ENCODE results near the gene SCGB3A1.

The SCGB3A1 gene

DNA sequence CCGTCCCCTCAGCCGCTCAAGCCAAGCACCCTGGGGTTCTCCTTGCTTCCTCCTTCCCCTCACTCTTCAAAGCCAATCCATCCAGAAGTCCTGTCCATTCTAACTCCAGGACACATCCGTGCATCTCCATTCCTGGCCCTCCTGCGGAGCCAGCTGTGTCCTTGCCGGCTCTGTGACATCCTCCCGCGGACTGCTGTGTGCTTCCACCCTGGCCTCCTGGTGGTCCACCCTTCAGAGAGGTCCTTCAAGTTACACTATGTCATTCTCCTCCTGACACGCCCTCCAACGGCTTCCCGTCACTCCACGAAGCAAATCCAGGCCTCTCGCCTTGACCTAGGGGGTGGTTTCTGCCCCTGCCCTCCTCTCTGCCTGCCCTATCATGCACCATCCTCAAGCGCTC, 13.0 kb upstream of the SCGB3A1 start:
- DNase-seq (ENCODE audit: low spot score) = no peak

DNA sequence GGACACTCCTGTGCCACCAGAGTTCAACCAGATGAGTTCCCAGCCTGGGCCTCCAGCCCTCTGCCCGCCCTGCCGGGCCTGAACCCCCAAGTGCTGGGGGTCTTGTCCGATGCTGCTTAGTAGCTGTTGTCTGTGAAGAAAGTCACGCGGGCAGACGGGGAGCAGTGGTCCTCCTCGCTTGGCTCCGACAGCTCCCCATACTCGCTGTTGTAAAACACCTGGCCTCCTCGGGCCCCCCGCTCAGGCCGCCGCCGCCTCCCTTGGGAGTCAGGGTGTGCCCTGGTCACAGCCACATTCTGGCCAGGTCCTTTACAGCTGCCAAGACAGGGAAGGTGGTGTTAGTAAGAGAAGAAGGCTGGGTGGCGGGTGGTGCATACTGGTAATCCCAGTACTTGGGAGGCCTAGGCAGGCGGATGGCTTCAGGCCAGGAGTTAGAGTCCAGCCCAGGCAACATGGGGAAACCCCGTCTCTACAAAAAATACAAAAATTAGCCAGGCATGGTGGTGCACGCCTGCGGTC, 11.8 kb upstream of the SCGB3A1 start:
- no peak for DNase-seq (ENCODE audit: low spot score)

DNA sequence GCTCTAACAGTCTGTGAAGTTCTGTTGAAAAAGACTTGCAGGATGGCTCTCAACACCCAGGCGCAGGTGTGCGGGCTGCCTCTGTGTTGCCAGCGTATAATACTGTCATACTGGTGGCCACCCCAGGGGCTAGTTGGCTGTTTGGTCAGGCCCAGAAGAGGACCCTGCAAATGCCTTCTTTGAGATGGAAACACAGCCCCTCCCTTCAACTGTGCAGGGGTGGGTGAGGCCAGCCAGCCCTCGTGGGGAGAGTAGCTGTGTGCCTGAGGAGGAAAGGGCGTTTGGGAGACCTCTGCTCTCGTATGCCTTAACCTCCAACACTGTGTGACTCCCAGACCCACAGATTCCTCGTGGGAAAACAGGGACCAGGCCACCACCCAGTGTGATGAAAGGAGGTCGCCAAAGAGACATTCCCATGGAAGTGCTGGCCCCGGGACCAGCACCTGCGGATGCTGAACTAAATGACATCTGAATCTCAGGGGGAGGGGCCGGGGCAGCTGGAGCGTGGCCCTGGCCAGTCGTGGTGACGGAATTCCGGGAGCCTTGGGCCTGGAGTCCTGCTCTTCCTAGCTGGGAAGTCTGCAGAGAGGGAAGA, 11.3 kb upstream of the SCGB3A1 start:
- no peak for DNase-seq (ENCODE audit: low spot score)

DNA sequence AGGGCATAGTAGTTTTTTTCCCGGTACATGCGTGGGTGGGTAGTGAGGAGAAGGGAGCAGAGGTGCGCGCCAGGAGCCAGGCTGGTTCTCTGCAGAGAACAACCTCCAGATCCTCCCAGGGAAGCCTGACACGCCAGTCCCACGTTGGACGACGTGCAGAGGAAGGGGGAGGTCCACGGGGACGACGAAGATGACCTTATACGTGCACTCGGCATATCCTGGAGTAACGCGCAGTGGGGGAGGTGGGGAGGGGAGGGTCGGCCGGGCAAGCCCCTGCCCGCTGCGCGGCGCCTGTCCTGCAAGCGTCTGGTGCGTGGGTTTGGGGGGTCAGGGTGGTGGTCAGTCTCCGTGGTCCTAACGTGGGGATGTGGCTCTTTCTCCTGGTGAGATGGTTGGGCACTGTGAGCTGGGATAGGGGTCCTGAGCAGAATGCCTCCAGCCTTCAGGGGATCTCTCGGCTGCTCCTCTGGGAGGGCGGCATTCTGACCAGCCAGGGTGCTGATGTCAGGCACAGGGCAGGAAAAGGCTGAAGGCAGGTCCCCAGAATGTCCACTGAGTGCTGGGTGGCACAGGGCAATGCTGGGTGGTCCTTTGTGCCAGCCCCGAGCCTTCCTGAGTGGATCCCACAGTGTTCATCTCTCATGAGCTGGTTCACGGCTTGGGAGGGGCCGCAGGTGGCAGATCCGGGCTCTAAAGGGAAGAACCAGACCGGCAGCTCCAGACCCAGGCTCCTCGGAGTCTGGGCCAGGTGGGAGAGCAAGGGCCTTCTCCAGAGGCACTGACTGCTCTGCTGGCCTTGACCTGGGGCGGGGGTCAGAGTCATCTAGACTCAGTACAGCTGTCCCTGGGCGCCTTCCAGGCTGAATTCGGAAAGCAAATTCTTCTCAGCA, 10.5 kb upstream of the SCGB3A1 start:
- peak; percentile 9 for DNase-seq (ENCODE audit: low spot score)

DNA sequence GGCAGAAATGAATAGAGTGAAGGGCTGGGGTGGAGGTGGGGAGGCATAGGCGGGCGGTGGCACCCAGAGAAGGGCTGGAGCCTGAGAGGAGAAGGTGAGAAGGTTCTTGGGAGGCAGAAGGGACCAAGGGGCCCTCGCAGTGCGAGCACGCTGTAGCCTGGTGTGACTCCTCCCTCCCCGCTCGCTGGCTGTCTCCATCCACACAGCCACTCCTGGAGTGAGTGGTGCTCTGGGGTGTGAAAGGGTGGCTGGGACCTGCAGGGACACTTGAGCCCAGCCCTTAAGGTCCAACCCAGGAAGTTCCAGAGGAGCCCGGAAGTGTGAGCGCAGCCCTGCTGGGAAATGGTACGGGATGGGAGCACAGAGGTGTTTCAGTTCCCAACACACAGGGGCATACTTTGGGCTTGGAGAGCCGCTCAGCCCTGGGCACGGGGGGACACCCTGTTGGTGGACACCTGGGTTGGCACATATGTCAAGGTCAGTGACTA, 9.3 kb upstream of the SCGB3A1 start:
- peak; percentile 5 for DNase-seq (ENCODE audit: low spot score)

DNA sequence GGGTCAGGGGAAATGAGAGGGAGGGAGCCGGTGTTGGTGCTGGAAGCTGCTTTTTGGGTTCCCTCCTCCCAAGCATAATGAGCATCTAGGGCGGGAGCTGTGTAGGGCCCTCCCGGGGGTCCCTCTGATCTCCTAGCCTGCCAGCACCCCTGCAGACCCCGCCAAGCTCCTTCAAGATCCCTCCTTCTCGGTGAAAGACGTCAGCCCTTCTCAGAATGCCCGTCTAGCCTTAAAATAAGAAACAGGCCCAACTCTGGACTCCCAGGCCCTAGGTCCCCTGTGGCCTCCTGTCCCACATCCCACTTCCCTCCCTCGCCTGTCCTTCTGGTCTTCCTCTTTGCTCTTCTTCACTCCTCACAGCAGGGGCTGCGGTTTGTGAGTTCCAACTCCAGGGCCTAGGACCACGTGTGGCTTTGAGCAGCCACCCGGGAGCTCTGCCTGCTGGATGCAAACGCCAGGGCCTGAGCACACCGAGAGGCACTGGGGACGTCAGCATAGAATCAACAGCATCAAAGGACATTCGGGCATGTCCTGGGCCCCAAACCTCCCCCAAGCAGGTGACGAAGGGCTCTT, 8.8 kb upstream of the SCGB3A1 start:
- peak; percentile 10 for DNase-seq (ENCODE audit: low spot score)

DNA sequence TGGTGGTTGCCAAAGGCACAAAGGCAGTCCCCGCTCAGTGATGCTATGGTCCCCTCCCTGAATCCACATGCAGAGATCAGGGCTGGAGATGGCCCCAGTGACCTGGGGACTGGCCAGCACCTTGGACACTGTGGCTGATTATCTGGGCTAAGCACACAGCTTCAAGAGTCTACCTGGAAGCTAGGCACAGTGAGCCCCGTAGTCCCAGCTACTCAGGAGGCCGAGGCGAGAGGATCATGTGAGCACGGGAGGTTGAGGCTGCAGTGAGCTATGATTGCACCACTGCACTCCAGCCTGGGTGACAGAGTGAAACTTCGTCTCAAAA, 8.3 kb upstream of the SCGB3A1 start:
- DNase-seq (ENCODE audit: low spot score) = peak; percentile 5

DNA sequence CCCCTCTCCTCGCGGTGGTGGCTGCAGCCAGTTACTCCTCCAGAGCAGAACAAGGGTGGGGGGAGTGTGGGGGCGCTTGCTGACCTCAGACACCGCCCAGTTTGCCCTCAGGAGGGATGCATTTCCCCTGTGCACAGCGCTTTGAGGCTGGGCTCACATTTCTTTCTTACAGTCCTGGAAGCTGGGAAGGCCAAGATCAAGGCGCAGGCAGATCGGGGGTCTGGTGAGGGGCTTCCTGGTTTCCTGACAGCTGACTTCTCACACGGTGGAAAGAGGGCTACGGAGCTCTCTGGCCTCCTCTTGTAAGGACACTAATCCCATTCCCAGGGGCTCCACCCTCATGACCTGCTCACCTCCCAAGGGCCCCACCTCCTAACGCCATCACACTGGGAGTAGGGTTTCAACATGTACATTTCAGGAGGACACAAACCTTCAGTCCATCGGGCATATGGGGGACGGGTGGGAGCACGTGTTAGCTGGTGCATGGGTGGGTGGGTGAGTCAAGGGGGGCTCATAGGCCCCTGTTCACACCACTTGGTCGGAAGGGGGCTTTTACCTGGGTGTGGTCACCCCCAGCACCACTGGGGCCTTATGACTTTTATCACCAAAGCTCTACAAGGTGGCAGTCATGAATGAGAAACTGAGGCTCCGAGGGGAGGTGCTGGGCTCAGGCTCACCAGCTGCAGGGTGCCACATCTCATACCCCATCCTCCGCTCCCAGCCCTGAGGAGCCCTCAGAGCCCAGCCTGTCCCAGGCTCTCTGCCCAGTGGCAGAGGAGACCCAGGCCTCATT, 7.7 kb upstream of the SCGB3A1 start:
- no peak for DNase-seq (ENCODE audit: low spot score)

DNA sequence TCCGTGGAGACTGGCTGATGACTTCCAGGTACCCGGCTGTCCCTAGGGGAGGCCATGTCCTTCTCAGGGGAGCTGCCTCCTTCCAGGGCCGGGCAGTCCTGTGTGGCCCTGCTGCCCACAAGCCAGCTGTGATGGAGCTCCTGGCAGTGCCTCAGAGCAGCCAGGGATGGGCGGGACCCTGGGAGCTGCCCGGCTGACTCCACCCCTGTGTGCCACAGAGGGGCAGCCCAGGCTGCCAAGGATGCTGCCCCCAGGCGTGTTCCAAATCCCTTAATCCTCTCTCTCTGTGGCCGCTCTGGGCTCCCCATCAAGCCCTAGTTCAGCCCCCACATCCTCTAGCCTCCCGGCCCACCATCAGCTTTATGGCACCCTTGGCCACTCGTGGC, 7.0 kb upstream of the SCGB3A1 start:
- DNase-seq (ENCODE audit: low spot score) = peak; percentile 5

DNA sequence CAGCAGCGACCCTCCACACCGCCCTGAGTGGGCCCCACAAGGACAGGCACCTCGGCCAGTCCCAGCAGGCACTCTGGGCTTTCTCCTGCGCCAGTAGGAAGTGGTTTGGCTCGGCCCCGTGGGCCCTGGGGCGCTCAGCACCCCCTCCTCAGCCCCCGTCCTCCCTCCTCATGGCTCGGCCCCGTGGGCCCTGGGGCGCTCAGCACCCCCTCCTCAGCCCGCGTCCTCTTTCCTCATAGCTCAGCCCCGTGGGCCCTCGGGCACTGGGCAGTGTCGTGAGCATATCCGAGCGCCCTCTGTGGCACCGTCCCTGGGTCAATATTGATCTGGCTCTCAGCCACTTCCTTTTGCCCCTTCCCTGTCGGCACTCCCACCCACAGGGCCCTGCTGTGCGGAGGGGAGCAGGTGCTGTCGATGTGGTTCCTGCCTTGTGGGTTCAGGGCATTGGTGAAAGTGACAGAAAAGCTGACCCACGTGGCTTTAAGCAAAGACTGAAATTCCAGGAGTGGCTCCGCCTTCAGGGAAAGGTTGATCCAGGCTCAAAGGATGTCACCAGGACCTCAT, 5.5 kb upstream of the SCGB3A1 start:
- DNase-seq (ENCODE audit: low spot score) = no peak

DNA sequence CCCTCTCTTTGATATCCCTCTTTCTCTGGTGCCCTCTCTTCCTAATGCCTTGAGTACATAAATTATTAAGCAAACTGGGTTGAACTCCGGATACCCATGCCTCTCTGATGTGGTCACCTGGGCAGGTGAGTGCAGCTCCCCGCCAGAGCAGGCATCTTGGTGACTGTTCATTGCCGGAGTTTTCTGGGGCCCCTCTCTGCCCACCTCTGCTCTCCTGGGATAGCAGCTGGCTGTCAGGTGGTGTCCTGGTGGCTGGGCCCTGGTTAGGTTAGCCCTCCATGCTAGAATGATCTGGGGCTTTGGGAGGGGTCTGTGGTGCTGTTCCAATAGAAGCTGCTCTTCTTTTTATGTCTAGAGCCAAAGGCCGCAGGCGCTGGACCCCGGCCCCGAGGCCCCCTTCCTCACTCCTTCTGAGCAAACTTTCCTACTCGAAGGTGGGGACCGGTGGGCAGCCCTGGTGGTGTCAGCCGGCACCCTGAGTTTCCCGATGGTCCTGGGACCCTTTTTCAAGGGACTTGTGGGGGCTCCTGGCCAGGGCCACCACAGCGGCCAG, 4.9 kb upstream of the SCGB3A1 start:
- DNase-seq (ENCODE audit: low spot score) = no peak

DNA sequence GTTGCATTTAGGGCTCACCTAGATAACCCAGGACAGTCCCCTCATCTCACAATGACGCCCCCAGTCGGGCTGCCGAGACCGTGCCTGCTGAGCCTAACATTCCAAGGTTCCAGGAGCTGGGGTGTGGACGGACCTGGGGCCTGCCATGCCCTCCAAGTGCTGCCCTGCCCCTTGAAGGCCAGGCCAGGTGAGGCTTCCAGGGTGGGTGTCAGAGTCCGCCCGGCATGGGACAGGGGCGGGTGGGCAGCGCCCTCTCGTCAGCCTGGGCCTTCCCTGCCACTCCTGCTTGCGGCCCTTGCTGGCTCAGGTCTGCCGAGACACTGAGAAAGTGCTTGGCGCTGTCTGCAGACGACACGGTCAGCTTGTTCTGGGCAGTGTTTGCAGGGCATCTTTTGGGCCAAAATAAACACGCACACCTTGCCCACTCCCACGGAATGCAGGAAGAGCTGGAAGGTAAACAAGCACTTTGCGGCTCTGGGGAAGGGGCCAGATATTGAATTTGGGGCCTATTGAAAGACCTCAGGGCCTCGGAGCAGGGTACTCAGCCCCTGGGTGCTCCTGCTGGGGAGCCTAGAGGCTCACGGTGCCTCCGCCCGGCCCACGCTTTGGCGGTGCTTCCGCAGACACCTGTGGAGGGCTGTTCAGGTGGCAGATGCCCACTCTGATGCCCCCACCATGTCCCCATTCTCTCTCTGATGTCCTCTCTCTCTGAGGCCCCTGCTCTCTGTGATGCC, 4.2 kb upstream of the SCGB3A1 start:
- peak; percentile 5 for DNase-seq (ENCODE audit: low spot score)

DNA sequence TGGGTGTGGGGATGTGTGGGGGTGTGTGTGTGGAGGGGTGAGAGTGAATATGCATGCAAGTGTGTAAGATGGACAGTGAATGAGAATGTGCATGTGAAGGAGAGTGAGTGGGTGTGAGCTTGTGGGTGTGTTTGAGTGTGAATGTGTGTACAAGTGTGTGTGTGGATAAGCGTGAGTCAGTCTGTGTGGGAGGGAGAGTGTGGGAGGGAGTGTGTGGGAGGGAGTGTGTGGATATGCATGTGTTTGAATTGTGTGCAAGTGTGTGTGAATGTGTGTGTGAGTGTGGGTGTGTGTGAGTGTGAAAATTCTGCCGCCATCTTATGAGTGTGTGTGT, 3.7 kb upstream of the SCGB3A1 start:
- no peak for DNase-seq (ENCODE audit: low spot score)

DNA sequence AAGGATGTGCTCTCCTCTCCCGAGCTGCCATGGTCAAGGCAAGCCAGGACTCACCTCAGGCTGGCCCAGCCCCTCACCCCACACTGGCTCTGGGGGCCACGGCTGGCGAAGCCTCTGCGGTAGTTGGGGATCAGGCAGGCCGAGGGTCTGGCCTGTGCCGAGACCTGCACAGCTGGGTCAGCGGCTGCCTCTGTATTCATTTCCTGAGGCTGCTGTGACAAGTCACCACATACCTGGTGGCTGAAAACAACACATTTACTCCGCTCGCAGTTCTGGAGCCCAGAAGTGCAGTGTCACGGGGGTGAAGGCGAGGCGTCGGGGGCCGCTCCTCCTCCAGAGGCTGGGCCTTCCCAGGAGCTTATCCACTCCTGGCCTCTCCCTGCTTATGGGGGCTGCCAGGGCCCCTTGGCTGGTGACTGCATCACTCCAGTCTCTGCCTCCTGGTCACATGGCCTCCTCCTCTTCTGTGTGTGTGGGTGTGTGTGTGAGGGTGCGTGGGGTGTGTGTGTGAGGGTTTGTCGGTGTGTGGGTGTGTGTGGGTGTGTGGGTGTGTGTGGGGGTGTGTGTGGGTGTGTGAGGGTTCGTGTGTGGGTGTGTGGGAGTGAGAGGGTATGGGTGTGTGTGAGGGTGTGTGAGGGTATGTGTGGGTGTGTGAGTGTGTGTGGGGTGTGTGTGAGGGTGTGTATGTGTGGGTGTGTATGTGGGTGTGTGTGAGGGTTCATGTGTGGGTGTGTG, 3.2 kb upstream of the SCGB3A1 start:
- no peak for DNase-seq (ENCODE audit: low spot score)

DNA sequence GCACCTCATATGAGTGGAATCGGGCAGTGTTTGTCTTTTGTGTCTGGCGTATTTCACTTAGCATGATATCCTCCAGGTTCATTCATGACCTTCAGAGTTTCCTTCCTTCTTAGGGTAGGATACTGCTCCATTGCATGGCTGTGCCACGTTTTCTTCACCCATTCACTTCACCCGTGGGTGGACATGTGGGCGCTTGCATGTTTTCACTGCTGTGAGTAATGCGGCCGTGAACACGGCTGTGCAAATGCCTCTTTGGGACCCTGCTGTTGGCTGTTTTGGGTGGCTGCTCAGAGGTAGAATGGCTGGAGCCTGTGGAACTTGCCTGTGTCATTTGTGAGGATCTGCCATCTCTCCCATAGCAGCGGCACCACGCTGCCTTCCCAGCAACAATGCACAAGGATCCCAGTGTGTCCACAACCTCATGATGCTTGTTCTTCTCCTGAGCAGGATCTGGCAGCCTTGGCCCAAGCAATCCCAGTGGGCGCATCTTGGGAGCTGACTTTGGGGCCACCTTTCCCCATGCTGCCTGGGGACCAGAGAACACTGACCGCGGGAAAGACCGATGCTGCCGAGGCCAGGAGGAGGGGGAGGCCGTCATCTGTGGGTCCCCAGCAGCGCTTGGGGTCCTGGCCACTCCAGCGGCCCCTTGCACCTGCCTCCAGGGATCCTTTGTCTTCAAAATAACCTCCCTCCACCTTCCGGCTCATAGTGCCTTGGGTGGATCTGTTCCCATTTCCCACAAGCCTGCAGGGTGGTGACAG, 2.3 kb upstream of the SCGB3A1 start:
- DNase-seq (ENCODE audit: low spot score) = no peak

DNA sequence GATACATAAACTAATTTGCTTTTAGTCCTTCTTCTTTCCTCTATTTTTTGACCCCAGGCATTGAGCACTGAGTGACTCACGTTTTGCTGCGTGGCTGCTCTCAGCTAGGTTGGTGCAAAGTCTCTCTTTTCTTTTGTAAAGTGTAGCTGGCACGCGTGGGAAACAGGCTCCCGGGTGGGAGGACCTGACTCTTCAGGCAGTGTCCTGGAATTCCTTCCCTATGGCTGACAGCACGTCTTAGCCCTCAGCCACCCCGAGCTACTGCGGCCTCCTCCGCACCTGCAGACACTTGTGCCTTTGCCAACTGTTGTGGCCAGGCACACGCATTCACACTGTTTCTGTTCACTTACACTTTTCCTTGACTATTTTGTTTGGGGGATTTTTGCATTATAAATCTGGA, 877 bp upstream of the SCGB3A1 start:
- DNase-seq (ENCODE audit: low spot score) = no peak

DNA sequence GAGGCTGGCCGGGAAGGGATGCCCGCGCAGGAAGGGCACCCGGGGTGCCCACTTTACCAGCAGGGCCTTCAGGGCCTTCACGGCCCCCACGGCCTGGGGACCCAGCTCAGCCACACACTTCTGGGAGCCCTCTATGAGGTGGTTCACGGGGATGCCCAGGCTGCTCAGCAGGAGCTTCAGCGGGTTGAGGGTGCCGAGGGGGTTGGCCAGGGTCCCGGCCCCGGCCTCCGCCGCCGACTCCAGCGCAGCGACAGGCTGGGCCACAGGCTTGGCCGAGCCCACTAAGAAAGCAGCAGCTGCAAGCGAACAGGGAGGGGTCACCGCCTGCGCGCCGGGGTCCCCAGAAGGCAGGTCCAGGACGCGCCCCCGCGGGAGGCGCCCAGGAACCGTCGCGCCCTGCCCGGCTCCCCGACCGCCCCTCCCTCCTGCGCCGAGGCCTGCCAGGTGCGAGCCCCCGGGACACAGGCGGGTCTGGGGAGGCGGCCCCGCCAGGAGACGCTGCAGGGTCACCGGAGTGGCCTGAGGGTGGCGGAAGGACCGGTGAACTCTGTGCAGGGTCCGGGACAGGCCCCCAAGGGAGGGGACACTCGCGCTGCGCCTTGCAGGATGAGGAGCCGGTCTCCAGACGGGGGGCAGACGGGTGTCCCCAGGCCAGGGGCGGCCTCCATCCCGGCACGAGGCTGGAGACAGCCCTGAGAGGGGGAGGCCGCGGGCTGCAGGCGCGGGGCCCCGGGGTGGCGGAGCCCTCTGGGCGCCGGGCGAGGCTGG, 572 bp downstream of the SCGB3A1 start:
- DNase-seq (ENCODE audit: low spot score) = peak; percentile 10

DNA sequence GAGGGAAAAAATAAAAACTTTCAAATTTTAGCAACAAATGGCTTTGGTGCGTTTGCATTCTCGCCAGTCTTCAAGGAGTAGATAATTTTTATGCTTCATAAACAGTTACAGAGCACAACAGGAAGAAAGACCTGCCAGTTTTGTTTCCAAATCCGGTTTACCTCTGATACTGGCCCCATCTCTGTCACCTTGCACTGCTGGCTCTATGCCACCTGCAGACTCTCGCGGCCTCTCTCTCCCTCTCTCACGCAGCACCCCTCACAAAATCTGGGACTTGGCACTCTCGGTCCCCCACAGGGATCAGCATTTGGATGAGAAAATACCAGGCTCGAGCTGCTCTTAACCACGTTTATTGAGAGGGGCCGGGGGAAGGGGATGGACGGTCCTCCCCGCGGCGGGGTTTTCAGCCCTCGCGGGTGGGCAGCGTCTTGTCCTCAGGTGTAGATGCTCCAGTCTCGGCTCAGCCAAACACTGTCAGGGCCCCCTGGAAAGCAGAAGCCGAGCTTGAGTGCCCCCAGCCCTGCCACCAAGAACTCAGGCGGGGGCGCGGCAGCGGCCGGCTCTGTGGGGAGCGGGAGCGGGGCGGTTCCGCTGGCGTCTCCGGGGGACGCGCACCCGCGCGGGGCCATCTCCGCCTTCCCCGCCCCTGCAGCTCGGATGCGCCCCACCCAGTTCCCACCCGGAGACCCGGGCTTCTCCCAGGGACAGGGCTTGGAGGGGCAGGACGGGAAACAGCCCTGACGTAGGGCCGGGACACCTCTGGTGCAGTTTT, 1.3 kb downstream of the SCGB3A1 start:
- DNase-seq (ENCODE audit: low spot score) = peak; percentile 5
